Keratinocyte (primary cell): Measurements from ENCODE around the gene PITX1. TPM values are rescaled to one million over a fixed set of nuclear protein-coding genes. Genes with fewer than 3 reads are reported as not detected.

ENCODE experiments used
- DNase-seq: peaks from one replicate; pipeline ENCODE4 v3.0.0-alpha.2; 2011; ENCODE audit warnings: low read depth, missing footprints, low spot score
- FAIRE-seq: peaks from 2 replicates; lab custom pipeline; 2011; peaks lifted over from hg19 to GRCh38; lab: Jason Lieb, UNC
- H2AFZ ChIP-seq: 2 replicates; pipeline ENCODE4 v1.6.0; 2012; ENCODE audit warnings: low read length, control low read depth, inconsistent platforms; ENCODE audit not compliant: control insufficient read depth
- H3K27ac ChIP-seq: 2 replicates; pipeline ENCODE4 v1.5.1; 2011; ENCODE audit warnings: low read length; ENCODE audit not compliant: control insufficient read depth, insufficient read depth
- H3K27me3 ChIP-seq: 3 replicates; pipeline ENCODE4 v1.6.0; 2011; ENCODE audit warnings: low read length; ENCODE audit not compliant: control insufficient read depth, insufficient read depth; ENCODE audit errors: extremely low read depth
- H3K36me3 ChIP-seq, 2 experiments: 2 replicates in 1 of 2; 3 replicates in 1 of 2; pipeline ENCODE4 v1.5.1; 2011; ENCODE audit warnings: low read length in 2 of 2, mild to moderate bottlenecking in 1 of 2; ENCODE audit not compliant: control insufficient read depth in 2 of 2, insufficient read depth in 2 of 2; ENCODE audit errors: extremely low read depth in 1 of 2
- H3K4me1 ChIP-seq: 3 replicates; pipeline ENCODE4 v1.5.1; 2011; ENCODE audit warnings: low read length; ENCODE audit not compliant: control insufficient read depth, insufficient read depth; ENCODE audit errors: extremely low read depth
- H3K4me2 ChIP-seq: 3 replicates; pipeline ENCODE4 v1.6.0; 2011; ENCODE audit warnings: low read depth, low read length; ENCODE audit not compliant: control insufficient read depth, insufficient read depth; ENCODE audit errors: extremely low read depth
- H3K4me3 ChIP-seq, 3 experiments: fragments of 200-600 bp in 1 of 3; sonication (generic) in 1 of 3; 2 replicates in 2 of 3; 3 replicates in 1 of 3; pipeline ENCODE4 v1.5.1; 2011 to 2016; ENCODE audit warnings: low read length in 3 of 3, mild to moderate bottlenecking in 3 of 3, control low read depth in 2 of 3, inconsistent platforms in 1 of 3, low read depth in 1 of 3, mixed read lengths in 1 of 3, mixed run types in 1 of 3, moderate library complexity in 1 of 3; ENCODE audit not compliant: control insufficient read depth in 2 of 3, insufficient read depth in 2 of 3; ENCODE audit errors: extremely low read depth in 1 of 3
- H3K79me2 ChIP-seq: 2 replicates; pipeline ENCODE4 v1.6.0; 2012; ENCODE audit warnings: low read length; ENCODE audit not compliant: control insufficient read depth, insufficient read depth
- H3K9ac ChIP-seq: 3 replicates; pipeline ENCODE4 v1.6.0; 2011; ENCODE audit warnings: low read length; ENCODE audit not compliant: control insufficient read depth, insufficient read depth; ENCODE audit errors: extremely low read depth
- H3K9me1 ChIP-seq: 3 replicates; pipeline ENCODE4 v1.6.0; 2011; ENCODE audit warnings: low read length; ENCODE audit not compliant: control insufficient read depth, insufficient read depth; ENCODE audit errors: extremely low read depth
- H3K9me3 ChIP-seq: 2 replicates; pipeline ENCODE4 v1.5.1; 2012; ENCODE audit warnings: low read depth, low read length; ENCODE audit not compliant: control insufficient read depth
- H4K20me1 ChIP-seq: 3 replicates; pipeline ENCODE4 v1.6.0; 2011; ENCODE audit warnings: low read length; ENCODE audit not compliant: control insufficient read depth, insufficient read depth; ENCODE audit errors: extremely low read depth
- CTCF ChIP-seq, 3 experiments: IDR thresholded peaks in 1 of 3; conservative IDR thresholded peaks in 1 of 3; optimal IDR thresholded peaks in 1 of 3; 2 replicates in 2 of 3; 3 replicates in 1 of 3; pipeline versions ENCODE3 to v1.5.1; 2011; ENCODE audit warnings: low read length in 3 of 3, mild to moderate bottlenecking in 3 of 3, moderate library complexity in 2 of 3, control low read depth in 1 of 3, inconsistent platforms in 1 of 3; ENCODE audit not compliant: insufficient read depth in 2 of 3; ENCODE audit errors: extremely low read depth in 1 of 3
- EZH2 ChIP-seq: IDR thresholded peaks from one replicate; pipeline ENCODE4 v1.6.1; 2012; ENCODE audit warnings: inconsistent platforms, mild to moderate bottlenecking, low read length, moderate library complexity
- dilution Hi-C: fragments of 300-500 bp; cut with MboI; formaldehyde crosslinking; loops from one replicate; pipeline ENCODE4 v1.7.0; 2020; ENCODE audit warnings: low sequenced_read_pairs; ENCODE audit not compliant: extremely low pct_ligation_motif_present
- polyA plus RNA-seq, 5 experiments: library from polyadenylated mRNA; depleted of rRNA in 3 of 5; stranded (reverse) in 3 of 5; stranded (forward) in 1 of 5; unstranded in 1 of 5; fragments of >200 nt; gene quantifications; 1 replicate in 1 of 5; 2 replicates in 3 of 5; 3 replicates in 1 of 5; pipeline versions ENCODE4 v1.2.1 to v1.2.3, GENCODE V29; 2011 to 2012; ENCODE audit warnings: missing spikeins in 2 of 5, low read depth in 1 of 5, low replicate concordance in 1 of 5

PITX1 gene
- polyA plus RNA-seq, 1 donor (not counting 4 experiments of a cell fraction or from before 2014, with no cell fraction given): 0.73 TPM

GRCh38 chr5:134979416-134979815 is 54.6 kb downstream of the PITX1 start:
- H3K79me2 ChIP-seq: no peaks in the 10 kb centered on the region
- FAIRE-seq: no peak
- no peak overlapping the region for H3K27ac ChIP-seq
- H3K4me3 ChIP-seq: no peak overlapping the region
- no peak overlapping the region for H2AFZ ChIP-seq
- no peak overlapping the region for H3K9ac ChIP-seq
- no peaks in the 10 kb centered on the region for H4K20me1 ChIP-seq
- no peaks in the 10 kb centered on the region for H3K27me3 ChIP-seq
- H3K9me1 ChIP-seq: no peaks in the 10 kb centered on the region
- no peaks in the 10 kb centered on the region for H3K36me3 ChIP-seq
- H3K9me3 ChIP-seq: no peaks in the 10 kb centered on the region
- no peak for TF ChIP-seq EZH2
- TF ChIP-seq CTCF (optimal IDR thresholded peaks at IDR 0.05 in 1 of 3, IDR thresholded peaks at IDR 0.05 in 1 of 3, conservative IDR thresholded peaks at IDR 0.05 in 1 of 3; ENCODE audit: extremely low read depth in 1 of 3, insufficient read depth in 2 of 3, low read length in 3 of 3): no peak
- no peak overlapping the region for H3K4me2 ChIP-seq
- dilution Hi-C loops: no loop called here
- H3K4me1 ChIP-seq: peaks cover 3% of the 10 kb centered on the region
- no peak for DNase-seq

Other genes starting within 250 kb of the PITX1 start
- 29.0 to 36.5 TPM (median 29.6 TPM) in 3 replicates for gene C5orf24, start 188.3 kb downstream of the PITX1 start, polyA plus RNA-seq
- gene TXNDC15, start 159.9 kb downstream of the PITX1 start, polyA plus RNA-seq: 24.7 to 35.8 TPM (median 31.4 TPM) in 3 replicates
- gene PCBD2, start 129.1 kb downstream of the PITX1 start, polyA plus RNA-seq: 3.8 to 6.2 TPM (median 4.4 TPM) in 3 replicates
- 0.10 to 0.31 TPM (median 0.22 TPM) in 3 replicates for gene CATSPER3, start 66.3 kb downstream of the PITX1 start, polyA plus RNA-seq